Measurements from ENCODE around the gene ZNF581.

GRCh38 chr19:55667006-55667381, 23.5 kb downstream of the ZNF581 start:
- TF ChIP-seq CTCF (IDR thresholded peaks at IDR 0.05; ENCODE audit: insufficient read depth, low read length), result no peak
- no peak; the same call in 1 of the 2 replicates for TF ChIP-seq POLR2AphosphoS5 (IDR thresholded peaks at IDR 0.05; ENCODE audit: low read depth)
